HG03045 (cell line): Measurements from ENCODE around the gene ABTB2.

Source experiments
- ATAC-seq: cut with Tn5 transposase; IDR thresholded peaks from one replicate; pipeline ENCODE4 v1.9.1; 2021; ENCODE audit warnings: mild to moderate bottlenecking, moderate library complexity; ENCODE audit not compliant: unreplicated experiment

The ABTB2 gene

GRCh38 chr11:34176751-34177209, 181.0 kb downstream of the ABTB2 start:
- no peak for ATAC-seq

- no peak for ATAC-seq
Observed at GRCh38 chr11:34175284-34176019, 182.4 kb downstream of the ABTB2 start.

GRCh38 chr11:34174412-34175041, 183.3 kb downstream of the ABTB2 start:
- ATAC-seq: peak; percentile 79

DNA sequence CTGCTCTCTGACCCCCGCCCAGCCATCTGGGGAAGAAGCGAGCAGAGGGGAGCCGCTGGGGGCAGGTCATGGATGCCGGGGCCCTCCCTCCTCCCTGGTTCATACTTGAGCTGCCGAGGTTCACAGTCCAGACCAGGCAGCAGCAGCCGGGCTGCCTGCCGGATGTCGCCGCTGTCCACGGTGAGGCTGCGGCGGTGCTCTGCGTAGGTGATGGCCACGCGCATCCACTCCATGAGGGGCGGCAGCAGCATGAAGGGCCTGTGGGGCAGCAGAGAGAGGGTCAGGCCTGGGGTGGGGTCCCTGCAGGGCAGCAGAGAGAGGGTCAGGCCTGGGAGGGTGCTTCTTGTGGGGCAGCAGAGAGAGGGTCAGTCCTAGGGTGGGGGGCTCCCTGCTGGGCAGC, 184.8 kb downstream of the ABTB2 start:
- no peak for ATAC-seq

- ATAC-seq: no peak
Observed at GRCh38 chr11:34169686-34170085, 188.1 kb downstream of the ABTB2 start.

DNA sequence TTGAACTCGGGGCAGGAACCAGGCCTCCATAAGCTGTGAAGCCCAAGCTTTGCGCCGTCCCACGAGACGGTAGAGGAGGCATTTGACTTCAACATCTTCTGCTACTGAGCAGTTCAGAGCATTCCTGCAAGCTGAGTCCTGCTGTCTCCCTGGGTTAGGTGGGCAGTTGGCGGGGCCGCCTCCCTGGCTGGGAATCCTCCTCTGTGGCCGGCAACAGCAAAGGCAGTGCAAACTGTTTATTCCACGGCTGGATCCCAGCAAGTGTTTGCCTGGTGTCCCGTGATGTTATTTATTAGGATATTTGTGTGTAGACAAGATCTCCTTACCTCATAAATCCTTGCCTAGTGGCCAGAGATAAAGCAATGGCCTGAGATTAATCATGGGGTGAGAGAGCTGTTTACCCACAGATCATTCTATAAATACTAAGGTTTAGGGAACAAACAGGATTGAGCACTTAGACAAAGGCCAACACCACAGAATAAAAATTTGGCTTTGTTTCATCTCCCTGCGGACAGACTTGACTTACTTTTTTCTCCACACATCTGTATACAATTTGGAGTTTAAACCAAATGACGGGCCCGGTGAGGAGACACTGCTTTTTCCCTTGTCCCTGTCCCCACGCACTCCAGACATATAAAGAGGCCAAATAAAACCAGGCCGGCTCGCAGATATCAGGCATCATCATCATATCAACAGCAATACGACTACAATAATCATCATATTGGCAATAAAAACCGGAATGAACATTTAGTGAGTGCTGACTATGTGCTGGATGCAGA, 189.0 kb downstream of the ABTB2 start:
- no peak for ATAC-seq

DNA sequence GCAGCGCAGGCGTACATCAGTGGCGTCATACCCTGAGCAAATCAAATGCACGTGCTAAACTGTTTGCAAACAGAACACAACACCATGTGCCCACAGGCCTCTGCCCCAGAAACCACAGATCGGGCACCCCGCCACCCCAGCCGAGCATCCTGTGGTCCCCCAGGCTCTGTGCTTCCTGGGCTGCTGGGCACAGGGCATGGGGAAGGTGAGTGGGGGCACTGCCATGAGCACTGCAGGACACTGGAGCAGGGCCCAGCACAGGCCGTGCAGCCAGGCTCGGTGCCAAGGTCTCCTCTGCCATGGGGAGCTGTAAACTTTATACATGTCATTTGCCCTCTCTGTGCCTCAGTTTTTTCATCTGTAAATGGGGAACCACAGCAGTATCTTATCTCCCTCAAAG, 189.8 kb downstream of the ABTB2 start:
- no peak for ATAC-seq

GRCh38 chr11:34166806-34167740, 190.7 kb downstream of the ABTB2 start:
- ATAC-seq: no peak

DNA sequence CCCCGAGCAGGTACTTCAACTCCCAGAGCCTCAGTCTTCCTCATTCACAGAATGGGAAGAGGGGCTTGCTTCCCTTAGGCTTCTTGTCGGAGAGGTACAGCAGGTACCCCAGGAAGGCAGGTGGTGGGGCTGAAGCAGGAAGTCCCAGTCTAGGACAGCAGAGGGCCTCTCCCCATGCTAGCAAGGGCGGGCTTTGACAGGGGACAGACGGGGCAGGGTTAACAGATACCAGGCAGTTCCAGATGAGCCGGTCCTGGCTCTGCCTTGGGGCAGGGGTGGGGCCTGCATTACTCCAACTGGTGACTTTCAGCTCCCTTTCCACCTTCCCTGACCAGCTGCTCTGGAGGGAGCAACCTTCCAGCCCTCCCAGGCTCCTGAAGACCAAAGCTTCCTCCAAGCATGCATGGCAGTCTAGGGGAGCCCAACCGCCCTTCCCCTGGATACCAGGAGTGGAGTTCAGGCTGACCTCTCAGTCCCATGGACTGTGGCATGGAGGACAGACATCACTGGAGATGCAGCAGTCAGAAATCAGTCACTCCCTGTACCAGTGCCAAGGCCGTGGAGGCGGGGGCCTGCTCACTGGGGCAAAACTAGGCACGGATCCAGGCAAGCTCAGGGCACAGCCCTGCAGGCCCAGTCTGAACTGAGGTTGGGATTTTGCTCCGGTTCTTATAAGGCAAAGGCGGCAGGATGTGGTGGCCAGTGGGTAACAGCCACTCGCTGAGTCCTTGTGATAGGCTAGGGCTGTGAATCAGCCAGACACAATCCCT, 191.8 kb downstream of the ABTB2 start:
- ATAC-seq: no peak

- no peak for ATAC-seq
Observed at GRCh38 chr11:34165121-34165520, 192.7 kb downstream of the ABTB2 start.

- no peak for ATAC-seq
Observed at GRCh38 chr11:34162856-34163255, 195.0 kb downstream of the ABTB2 start.

DNA sequence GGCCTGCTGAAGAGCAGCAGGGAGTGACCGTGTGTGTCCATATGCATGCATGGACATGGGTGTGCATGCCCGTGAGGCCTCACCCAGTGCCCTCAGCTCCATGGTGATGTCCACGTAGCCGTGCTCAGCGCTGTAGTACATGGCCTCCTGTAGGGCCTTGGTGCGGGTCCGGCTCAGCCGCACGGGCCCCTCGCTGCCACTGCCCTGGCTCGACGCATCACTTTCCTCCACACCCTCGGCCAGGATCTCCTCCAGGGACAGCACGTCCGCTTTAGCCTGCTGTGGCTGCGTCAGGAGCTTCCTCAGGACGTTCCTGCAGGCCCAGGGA, 195.4 kb downstream of the ABTB2 start:
- no peak for ATAC-seq

DNA sequence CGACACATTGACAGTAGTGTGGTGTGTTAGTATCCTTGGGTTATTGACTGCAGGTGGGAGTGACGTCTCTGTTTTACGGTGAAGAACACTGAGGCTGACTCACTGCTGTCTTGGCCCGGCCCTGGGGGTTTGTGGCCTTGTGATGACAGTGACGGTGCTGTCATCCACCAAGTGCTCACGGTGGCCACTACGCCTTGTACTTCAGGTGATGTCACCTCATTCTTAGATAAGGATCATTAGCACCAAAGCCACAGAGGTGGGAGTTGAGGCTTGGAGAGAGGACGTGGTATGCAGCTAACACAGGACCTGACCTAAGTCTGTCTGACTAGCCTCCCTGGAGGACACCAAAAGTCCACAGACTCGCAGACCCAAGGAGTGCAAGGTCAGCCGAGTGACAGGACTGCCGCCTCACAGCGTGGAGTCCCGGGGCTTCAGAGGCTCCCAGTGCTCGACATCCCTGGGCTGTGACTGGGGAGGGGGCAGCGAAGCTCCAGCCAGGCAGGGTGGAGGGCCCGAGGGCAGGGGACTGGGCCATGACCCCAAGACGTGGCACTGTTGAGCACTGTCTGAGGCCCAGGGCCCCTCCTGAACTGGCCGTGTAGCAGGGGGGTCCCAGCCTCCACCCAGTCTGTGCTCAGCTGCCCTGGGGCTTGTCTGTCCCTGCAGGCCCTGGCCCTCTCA, 195.9 kb downstream of the ABTB2 start:
- no peak for ATAC-seq

- ATAC-seq: no peak
Observed at GRCh38 chr11:34161361-34161760, 196.4 kb downstream of the ABTB2 start.

DNA sequence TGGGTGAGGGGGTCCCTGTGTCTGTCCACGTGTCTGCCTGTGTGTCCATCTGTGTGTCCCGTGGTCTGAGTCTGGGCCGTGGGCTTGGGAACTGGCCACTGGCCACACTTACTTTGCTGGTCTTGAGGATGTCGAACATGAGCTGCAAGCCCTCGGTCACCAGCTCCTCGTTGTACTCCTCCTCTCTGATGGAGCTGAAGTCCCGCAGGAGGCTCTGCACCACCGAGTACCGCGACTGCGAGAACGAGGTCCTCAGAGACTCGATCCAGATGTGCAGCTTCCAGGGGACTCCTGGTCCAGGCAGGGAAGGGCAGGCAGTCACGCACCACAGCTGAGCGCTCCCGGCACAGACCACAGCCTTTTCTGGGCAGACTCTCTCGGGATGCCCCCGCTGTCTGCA, 197.0 kb downstream of the ABTB2 start:
- no peak for ATAC-seq

GRCh38 chr11:34160049-34160721, 197.6 kb downstream of the ABTB2 start:
- no peak for ATAC-seq

GRCh38 chr11:34158661-34159060, 199.1 kb downstream of the ABTB2 start:
- no peak for ATAC-seq

- ATAC-seq: no peak
Observed at GRCh38 chr11:34157163-34157562, 200.6 kb downstream of the ABTB2 start.

- ATAC-seq: no peak
Observed at GRCh38 chr11:34155757-34156062, 202.1 kb downstream of the ABTB2 start.
